GM04503 (cell line): ENCODE data around the gene GSG1.

Source experiments
- DNase-seq: peaks from one replicate; pipeline ENCODE4 v3.0.0-alpha.2; 2012; ENCODE audit warnings: low read depth

The GSG1 gene

DNA sequence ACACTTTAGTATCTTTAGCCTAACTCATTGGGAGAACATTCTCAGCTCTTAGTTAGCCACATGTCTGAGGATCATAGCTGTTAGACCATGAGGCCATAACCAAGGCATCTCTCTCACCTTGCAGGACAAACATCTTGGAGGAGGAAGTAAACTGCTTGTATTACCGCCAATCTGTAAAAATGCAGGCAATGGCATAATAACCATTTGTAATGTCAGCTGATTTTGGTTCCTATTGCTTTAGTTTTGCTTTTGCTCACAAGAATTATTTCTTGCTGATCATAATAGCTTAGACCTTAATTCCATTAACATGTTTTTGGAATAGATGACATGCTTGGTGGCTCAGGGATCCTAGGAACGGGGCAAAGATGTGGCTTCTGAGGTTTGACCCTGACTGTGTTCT, 16.4 kb upstream of the GSG1 start:
- DNase-seq: no peak

DNA sequence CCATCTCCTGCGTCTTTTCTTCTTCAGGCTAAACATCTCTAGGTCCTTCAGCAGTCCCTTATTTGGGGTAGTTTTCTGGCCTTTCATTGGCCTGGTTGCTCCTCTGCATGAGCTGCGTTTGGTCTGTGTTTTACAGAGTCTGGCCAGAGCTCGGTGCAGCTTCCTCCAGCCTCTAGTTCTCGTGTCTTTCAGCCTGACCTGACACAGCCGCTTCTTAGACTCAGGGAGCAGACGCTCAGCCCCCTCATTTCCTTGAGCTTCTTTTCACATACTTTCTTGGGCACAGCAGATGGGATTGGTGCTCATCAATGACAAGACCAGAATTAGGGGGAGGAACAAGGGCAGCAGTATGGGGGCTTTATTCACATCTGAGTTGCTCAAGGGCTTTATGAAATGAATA, 13.6 kb upstream of the GSG1 start:
- no peak for DNase-seq

DNA sequence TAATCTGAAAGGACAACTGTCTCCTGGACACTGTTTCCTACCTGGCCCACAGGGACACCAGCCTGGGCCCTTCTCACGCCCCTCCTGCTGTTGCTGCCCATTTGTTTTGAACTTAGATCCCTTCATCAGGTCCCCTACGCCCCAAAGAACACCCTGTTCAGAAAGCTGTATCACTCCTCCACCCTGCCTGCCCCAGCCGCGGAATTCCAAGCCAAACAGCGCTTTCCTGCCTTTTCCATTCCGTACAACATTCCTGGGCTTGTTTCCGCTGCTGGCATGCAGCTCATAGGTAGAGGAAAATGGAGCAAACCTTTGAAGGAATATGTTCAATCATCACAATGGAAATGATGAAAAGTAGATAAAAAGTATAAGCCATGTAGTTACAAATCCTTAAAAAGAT, 12.8 kb upstream of the GSG1 start:
- DNase-seq: no peak

DNA sequence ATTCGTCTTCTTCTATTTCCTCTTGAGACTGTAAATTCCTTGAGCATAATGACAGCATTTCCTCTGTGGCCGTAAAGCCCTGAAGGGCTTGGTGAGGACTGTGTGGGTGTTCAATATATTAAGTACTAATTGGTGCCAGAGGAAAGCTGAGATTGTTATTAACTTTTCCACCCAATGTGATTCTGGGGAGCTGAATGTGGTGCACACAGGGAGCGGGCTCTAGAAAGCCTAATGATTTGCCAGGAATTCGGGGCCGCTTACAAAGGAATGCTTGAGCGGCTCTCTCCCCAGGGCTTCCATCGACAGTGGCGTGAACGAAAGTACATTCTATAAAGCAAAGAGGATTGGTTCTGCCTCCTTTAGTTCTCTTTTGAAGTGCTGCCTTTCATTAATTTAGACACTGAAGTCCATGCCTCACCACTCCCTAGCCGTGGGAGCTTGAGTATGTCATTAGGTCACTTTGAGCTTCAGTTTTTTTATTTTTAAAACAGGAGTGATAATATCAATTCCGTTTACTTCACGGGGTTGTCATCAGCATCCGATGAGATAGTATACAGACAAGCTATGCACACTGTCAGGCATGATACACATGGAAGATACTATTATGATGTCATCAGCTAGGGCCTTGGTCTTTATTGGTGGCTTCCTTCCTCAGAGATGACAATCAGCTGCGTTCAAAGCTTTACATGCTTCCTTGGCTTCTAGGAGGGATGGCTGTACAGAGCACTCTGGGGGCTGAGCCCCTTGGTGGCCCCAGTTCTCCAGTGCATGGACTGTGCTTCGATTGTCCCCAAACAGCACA, 11.0 kb upstream of the GSG1 start:
- no peak for DNase-seq

DNA sequence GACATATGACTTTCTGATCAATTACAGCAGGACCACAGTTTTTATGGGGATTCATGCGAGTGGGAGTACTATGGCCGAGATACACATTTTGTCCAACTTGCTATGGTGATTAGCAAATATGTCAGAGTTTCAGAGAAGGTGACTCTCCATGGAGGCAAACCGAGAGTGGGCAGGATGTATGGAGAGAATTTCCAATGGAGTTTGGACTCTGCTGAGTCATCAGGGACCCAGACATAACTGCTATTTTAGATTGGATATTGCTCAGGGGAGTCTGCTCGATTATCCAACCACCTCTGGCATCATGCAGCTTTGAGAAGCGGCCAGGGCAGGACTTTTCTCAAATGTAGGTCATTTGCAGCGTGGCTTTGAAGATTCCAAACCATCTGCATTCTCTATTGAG, 9.5 kb upstream of the GSG1 start:
- no peak for DNase-seq

DNA sequence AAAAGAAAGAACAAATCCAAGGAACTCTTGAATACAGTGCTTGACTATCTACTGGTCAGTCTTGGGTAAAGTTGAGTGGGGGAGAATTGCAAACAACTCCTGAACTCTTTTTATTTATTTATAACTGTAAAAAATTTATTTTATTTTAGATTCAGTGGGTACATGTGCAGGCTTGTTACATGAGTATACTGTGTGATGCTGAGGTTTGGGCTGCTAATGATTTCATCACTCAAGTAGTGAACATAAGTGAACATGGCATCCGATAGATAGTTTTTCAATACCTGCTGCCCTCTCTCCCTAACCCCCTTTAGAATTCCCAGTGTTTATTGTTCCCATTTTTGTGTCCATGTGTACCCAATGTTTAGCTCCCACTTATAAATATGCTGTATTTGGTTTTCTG, 3.2 kb upstream of the GSG1 start:
- DNase-seq: no peak

DNA sequence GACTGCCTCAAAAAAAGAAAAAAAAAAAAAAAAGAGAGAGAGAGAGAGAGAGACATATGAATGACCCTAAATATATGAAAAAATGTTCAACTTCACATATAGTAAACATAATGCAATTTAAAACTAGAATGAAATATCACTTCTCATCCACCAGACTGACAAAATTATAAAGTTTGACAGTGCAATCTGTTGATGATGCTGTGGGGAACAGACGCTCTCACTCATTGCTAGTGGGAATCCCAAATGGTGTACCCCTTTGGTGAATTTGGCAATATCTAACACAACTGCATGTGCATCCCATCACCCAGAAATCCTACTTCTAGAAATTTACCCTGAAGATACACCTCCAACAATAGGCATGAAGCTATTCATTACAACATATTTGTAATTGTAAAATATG, 2.3 kb upstream of the GSG1 start:
- no peak for DNase-seq

DNA sequence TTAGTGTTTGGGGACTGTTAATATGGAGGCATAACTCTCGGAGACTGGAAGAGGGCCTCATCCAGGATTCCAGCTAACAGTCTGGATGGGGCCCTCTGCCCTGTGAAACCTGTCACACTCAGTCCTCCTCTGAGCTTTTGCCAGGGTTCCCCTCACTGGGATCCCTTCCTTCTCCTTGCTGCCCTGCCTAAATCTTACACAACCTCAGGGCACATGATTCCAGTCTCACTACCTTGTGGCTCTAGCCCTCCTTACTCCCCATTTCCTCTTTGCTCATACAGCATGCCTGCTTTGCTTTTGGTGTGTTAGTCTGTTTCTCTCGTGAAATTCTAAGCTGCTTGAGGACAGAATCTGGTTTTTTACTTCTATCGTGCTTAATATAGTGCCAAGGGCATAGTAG, 942 bp upstream of the GSG1 start:
- DNase-seq: no peak

DNA sequence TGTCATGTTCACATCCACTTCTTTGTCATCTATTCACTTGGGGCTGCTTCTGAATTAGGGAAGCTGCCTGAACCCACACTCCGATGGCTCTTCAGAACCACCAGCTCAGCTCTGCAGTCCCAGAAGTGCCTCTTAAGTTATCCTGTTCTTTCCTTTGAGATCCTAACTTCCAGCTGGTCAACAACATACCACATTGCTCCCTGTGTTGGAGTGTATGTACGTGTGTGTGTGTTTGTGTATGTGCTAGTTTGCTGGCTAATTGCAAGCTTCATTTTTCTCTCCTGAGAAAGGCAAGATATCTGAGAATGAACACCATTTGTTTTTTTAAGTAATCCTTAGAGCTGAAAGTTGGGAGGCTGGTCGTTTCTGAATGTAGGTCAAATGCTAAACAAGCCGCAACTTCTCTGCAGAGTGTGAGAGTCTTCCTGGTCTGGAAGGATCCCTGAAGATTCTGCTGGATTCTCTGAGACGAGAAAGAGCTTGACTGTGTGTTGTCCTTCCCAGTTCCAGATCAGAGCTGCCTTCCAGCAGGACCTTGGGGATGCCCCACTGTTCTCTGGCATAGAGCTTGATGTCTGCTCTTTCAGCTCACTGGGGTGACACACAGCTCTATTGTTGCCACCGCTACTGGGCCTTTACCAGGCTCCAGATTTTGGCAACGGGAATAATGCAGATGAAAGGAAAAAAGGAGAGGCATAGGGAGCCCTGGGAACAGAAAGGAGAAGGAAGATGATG, 839 bp downstream of the GSG1 start:
- no peak for DNase-seq

DNA sequence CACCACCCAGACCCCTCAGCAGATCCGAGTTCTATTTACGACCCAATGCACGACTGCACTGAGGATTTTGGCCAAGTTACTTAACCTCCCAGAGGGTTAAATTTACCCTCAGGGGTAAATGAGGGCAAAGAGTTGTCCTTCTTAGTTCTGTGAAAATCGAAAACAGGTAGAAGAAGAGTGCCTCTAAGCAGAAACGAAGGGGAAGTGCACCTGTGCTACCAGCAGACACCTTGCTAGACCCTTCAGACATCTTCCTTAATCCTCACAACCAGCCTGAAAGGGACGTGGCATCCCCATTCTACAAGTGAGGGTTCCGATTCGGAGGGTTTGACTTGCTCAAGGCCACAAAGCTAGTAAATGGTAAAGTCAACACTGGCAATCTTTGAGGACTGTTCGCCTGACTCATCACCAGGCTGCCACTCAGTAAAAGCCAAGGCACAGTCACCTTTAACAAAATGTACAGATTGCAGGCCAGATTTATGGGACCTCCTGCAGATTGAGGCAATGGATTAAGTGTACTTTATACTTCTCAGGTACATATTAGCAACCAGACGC, 1.6 kb downstream of the GSG1 start:
- no peak for DNase-seq

DNA sequence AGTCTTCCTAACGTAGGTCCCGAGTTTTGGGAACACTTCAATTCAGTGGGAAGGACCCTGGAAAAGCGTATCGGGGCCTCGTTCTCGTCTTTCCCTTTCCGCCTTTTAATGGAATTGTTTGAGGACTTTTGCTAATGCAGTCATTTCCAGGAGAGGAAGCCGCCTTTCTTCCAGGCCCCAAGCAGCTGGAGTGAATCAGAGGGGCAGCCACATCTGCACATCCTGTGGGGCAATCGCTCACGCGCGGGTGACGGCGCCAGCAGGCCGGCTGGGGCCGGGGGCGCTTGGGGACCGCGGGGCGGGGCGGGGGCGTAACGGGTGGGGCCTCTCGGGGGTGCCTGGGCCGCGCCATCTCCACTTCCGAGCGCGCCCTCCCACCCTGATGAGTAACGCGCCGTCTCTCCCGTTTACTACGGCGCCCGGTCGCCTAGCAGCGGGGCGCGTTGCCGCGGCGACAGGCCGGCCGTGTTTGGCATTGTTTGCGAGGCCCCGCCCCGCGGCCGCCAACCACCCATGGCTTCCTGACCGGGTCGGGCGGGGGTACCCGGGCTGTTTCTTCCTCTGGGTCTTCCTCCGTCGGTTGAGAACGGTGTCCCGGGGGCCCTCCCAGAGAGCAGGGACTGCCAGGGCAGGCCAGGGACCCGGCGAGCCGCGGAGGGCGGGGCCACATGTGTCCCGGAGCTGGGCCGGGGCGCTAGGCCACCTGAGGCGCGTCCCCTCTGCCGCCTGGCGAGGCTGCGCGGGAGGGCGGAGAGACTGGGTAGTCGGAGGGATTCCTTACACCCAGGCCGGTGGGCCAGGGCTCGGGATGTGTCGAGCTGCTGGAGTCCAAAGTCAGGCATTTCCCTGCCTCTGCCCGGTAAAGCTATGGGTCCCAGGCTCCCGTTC, 2.3 kb downstream of the GSG1 start:
- peak; percentile 65 for DNase-seq

DNA sequence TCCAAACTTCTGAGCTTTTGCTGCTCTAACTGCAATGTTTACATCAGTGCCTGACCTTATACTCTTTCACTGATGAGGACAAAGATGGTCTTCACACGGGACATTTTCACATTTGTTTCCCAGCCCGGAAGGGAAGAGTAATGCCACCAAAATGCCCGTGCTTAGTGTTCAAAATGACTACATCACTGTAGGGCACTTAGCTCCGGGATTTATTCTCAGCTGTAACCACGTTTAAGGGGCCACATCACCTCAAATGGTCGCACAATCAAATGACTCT, 2.9 kb downstream of the GSG1 start:
- DNase-seq: no peak

DNA sequence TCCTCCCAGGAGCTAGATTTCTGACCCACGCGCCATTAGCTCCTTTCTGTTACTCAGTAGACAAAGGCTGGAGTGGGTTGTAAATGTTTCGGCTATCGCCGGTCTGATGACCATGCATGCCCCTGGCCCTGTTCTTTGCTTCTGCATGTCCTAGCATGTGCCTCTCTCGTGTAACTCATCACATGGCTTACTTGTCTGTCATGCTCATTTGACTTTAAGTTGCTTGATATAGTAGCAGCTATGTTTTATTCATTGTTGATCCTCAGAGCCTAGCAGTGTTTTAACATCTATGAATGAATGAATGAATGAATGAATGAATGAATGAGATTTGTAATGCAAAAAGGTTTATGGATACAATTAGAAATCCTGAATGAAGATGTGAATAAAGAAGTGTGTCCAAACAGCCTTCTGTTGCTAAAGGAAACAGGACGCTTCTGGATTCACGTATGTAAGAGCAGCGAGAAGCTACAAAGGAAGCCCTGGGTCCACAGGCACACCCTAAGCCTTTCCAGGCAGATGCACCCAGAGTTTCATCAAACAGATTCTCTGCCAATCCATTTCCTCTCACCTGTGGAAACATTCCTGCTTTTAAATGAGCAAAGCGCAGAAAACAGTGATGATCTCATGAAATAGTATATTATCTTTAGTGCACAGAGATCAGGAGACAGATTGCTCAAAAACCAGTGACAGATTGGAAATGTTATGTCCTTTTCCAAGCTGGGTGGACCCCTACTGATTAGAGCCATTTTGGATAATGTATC, 3.4 kb downstream of the GSG1 start:
- no peak for DNase-seq

DNA sequence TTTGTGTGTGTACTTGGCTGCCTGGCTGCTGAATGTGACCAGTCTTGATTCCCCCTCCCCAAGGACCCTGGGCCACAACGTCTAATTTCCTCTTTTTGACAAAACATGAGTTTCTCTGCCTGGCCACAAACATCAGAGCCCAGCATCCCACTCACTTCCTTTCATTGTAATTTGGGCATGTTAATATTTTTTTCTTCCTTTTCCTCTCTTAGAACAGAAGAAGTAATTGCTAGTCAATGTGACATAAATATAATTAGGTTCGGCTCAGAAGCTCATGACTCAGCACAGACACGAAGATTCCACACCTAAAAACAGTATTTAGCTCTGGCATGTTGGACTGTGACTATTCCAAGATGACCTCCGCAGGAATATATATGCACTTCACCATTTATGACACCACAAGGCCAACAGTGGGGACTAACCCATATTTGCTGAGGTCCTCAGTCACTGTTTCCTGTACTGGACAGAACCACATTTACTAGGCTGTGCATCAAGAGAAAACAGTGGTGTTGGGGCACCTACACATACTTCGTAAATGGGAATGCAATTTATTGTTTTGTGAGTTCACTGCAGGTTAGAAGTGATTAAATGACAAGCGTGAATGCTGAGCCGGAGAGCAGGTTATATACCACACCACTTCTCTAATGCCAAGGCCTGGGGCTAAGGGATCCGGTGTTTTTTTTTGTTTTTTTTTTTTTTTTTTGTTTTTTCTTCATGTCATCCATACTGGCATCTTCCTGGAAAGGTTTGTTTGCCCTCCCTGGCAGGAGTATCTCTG, 4.2 kb downstream of the GSG1 start:
- no peak for DNase-seq

DNA sequence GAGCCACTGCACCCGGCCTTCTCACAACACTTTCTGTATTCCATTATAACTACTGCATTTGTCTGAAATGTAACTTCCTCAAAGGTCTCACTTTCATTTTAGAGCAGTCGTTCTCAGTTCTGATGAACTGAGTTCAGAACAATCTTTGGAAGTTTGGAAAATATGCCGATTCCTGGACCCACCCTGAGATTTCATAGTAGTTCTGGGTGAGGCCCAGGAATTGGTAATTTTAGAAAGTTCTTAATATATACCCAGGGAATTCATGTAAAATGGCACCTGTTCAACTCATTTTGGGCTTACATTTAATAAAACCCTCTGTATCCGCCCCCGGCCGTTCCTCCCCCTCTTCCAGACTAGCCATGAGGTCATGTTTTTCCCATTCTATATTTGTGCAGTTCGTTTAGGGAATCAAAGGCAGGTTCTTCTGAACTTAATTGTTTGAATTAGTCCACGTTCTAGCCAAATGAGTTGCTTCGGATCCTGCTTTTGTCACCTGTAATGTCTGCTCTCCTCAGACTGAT, 5.9 kb downstream of the GSG1 start:
- no peak for DNase-seq

DNA sequence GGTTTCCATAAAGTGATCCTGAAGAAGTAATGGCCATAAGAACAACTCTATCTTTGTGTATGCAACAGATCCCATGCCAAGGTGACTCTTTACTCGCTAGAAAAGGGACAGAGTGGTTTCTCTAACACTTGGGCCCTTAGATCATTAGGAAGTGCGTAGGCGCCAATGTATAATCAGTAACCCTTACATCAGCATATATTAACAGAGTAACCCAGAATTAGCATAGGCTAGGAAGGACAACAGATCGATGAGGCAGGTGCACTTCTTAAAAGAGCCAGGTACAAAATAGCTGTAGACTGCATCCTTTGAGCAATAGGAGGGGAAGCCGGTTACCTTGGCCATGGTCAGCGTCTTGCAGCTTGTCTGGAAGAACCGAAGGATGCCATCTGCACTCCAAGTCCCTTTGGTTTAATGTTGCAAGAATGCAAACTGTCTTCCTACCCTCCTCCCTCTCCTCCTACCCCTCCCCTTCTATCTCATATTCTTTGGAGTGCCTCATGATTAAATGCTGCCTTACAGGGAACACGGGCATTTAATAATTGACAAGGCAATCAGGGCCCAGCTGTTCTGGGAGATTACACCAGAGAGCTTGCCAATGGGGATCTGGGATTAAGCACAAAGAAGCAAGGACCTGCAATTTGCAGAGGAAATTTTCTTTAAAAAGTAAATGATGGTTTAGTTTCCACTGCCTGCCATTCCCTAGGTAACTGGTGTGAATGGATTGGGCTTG, 8.0 kb downstream of the GSG1 start:
- no peak for DNase-seq

DNA sequence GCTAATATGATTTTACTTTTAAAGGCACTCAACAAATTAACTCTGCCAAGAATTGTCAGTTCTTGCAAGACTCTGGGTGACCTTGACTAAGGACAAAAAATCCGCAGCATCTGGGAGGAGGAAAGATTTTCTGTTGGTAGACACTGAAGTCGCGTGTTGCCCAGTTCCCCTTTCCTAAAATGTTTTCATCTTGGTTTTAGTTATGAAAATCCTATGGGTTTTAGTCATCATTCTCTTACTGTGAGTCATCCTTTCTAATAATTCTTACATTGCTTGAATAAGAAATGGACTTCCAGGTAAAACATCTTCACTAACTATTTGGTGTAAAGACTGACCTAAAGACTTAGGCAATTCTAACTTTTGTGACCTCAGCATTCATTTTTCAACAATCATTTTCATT, 9.1 kb downstream of the GSG1 start:
- DNase-seq: no peak

DNA sequence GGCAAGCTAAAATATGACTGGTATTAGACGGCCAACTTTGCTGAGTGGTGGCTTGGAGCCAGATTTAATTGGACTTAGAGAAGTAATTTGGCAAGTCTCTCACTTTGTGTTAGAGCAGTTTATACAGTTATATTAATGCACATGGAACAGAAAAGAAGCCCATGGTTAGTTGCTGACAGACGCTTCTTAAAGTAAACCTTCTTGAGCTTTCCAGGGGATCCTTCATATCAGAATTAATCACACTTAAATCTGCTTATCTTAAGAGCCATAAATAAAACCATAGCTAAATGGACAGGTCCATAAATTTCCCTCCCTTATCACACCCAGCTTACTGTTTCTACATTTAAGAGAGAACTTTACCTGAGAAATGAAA, 9.6 kb downstream of the GSG1 start:
- no peak for DNase-seq

DNA sequence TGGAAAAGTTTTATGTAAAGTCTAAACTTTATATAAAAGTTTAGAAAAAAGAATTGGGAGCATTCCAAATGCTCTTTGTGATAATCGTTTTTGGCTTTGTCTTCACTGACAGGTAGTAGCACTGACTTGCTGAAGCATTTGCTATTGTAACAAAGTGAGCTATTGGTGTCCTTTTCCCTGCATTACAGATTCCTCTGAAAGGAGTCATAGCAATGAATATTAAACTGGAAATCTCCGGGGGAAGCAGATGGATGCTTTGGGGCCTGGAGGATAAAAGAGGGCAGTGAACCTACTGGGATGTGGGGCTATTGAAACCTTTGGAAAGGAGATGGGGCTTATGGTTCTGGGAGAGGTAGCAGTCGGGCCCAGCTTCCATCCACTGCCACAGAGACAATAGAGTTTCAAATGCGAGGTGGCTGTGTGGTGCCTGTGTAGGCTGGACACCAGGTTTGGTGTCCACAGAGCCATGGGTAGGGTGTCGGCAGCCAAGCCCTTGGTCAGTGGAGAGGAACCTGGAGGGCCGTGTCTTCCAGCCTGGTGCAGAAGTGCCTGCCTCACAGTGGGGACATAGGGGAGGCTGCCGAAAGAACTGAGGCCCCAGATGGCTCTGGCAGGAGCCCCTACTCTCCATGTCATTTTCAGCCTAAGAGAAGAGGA, 10.1 kb downstream of the GSG1 start:
- DNase-seq: no peak

DNA sequence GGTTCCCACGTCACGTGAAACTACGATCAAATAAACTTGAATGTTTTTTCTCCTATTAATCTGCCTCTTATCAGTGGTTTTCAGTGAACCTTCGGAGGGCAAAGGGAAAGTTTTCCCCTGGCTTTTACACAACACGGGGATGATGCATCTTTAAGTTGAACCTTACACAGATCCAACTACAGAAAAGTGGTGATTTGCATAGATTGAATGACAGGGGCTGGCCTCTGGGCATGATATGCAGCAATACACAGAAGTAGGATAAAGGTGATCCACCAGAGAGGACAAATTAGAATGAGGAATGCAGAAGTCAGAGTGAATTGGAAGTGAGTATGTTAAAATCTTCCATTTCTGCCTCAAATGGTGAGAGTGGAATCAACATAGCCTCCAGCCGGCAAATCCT, 11.6 kb downstream of the GSG1 start:
- DNase-seq: no peak
